Measurements from ENCODE around the gene ALG11.

- TF ChIP-seq CTCF (conservative IDR thresholded peaks at IDR 0.05; ENCODE audit: low read depth, low read length) (no peak), EZH2phosphoT487 (IDR thresholded peaks at IDR 0.05; ENCODE audit: borderline replicate concordance, low read length) (no peak), EZH2 (IDR thresholded peaks at IDR 0.05; ENCODE audit: low read length, unreplicated experiment) (no peak)
These were observed 14.4 kb upstream of the ALG11 start for GRCh38 chr13:51997641-51998330.

Data from PC-3 (cell line).